Parathyroid adenoma (tissue), 2 donors: ENCODE data around the gene MYEOV.

Experiments
- H2AFZ ChIP-seq: fragments of 300-600 bp; sonication (generic); one replicate; pipeline ENCODE4 v1.7.0; 2017; ENCODE audit warnings: antibody characterized with exemption, mild to moderate bottlenecking
- H3K27ac ChIP-seq: fragments of 300-600 bp; sonication (generic); one replicate; pipeline ENCODE4 v1.7.0; 2017
- H3K27me3 ChIP-seq: fragments of 300-600 bp; sonication (generic); one replicate; pipeline ENCODE4 v1.7.0; 2017; ENCODE audit warnings: low read length; ENCODE audit not compliant: control insufficient read depth, insufficient read depth
- H3K36me3 ChIP-seq: fragments of 300-600 bp; sonication (generic); one replicate; pipeline ENCODE4 v1.7.0; 2017; ENCODE audit warnings: low read length; ENCODE audit not compliant: control insufficient read depth, insufficient read depth
- H3K4me1 ChIP-seq: fragments of 300-600 bp; sonication (generic); one replicate; pipeline ENCODE4 v1.7.0; 2017; ENCODE audit warnings: control low read depth
- H3K4me2 ChIP-seq: fragments of 300-600 bp; sonication (generic); one replicate; pipeline ENCODE4 v1.7.0; 2017; ENCODE audit warnings: low read length
- H3K4me3 ChIP-seq: fragments of 300-600 bp; sonication (generic); one replicate; pipeline ENCODE4 v1.7.0; 2017; ENCODE audit warnings: low read depth, low read length
- H3K79me2 ChIP-seq: fragments of 300-600 bp; sonication (generic); one replicate; pipeline ENCODE4 v1.7.0; 2017; ENCODE audit warnings: control low read depth
- H3K9ac ChIP-seq: fragments of 300-600 bp; sonication (generic); one replicate; pipeline ENCODE4 v1.7.0; 2017; ENCODE audit warnings: mild to moderate bottlenecking
- H3K9me3 ChIP-seq: fragments of 300-600 bp; sonication (generic); one replicate; pipeline ENCODE4 v1.7.0; 2017; ENCODE audit warnings: low read length; ENCODE audit not compliant: control insufficient read depth
- CTCF ChIP-seq: fragments of 300-600 bp; sonication (generic); IDR thresholded peaks from one replicate; pipeline ENCODE4 v1.7.0; 2017; ENCODE audit warnings: antibody characterized with exemption, mild to moderate bottlenecking
- donor health status: primary hyperparathyroidism.

MYEOV gene

GRCh38 chr11:69304258-69304657, 10.3 kb downstream of the MYEOV start:
- H3K4me1 ChIP-seq = no peaks in the 10 kb centered on the region
- H3K27ac ChIP-seq = no peak overlapping the region
- H3K36me3 ChIP-seq = no peaks in the 10 kb centered on the region
- no peak overlapping the region for H3K9ac ChIP-seq
- no peak overlapping the region for H2AFZ ChIP-seq
- no peak for TF ChIP-seq CTCF
- H3K9me3 ChIP-seq = no peaks in the 10 kb centered on the region
- H3K4me2 ChIP-seq = no peak overlapping the region
- no peaks in the 10 kb centered on the region for H3K79me2 ChIP-seq
- no peak overlapping the region for H3K4me3 ChIP-seq
- no peaks in the 10 kb centered on the region for H3K27me3 ChIP-seq

- TF ChIP-seq CTCF = no peak
- Histone ChIP-seq H2AFZ (no peak overlapping the region), H3K27ac (no peak overlapping the region), H3K9ac (no peak overlapping the region), H3K9me3 (no peaks in the 10 kb centered on the region), H3K79me2 (no peaks in the 10 kb centered on the region), H3K4me2 (no peak overlapping the region), H3K27me3 (no peaks in the 10 kb centered on the region), H3K36me3 (no peaks in the 10 kb centered on the region), H3K4me3 (no peak overlapping the region), H3K4me1 (no peaks in the 10 kb centered on the region)
Measured at GRCh38 chr11:69304686-69305085, 10.7 kb downstream of the MYEOV start.

- Histone ChIP-seq H3K4me1 (no peaks in the 10 kb centered on the region), H3K4me2 (no peak overlapping the region), H3K36me3 (no peaks in the 10 kb centered on the region), H3K27ac (no peak overlapping the region), H3K9me3 (no peaks in the 10 kb centered on the region), H3K9ac (no peak overlapping the region), H3K27me3 (no peaks in the 10 kb centered on the region), H3K4me3 (no peak overlapping the region), H3K79me2 (no peaks in the 10 kb centered on the region), H2AFZ (no peak overlapping the region)
- no peak for TF ChIP-seq CTCF
Measured at GRCh38 chr11:69305885-69306540, 12.1 kb downstream of the MYEOV start.

- H3K27me3 ChIP-seq = no peaks in the 10 kb centered on the region
- no peak for TF ChIP-seq CTCF
- H3K79me2 ChIP-seq = no peaks in the 10 kb centered on the region
- H3K4me2 ChIP-seq = no peak overlapping the region
- no peak overlapping the region for H3K9ac ChIP-seq
- no peaks in the 10 kb centered on the region for H3K4me1 ChIP-seq
- H3K27ac ChIP-seq = no peak overlapping the region
- no peak overlapping the region for H3K4me3 ChIP-seq
- H3K36me3 ChIP-seq = no peaks in the 10 kb centered on the region
- H2AFZ ChIP-seq = no peak overlapping the region
- H3K9me3 ChIP-seq = no peaks in the 10 kb centered on the region
Measured at GRCh38 chr11:69306821-69307220, 12.9 kb downstream of the MYEOV start.

GRCh38 chr11:69307421-69307820, 13.5 kb downstream of the MYEOV start:
- H3K9ac ChIP-seq = no peak overlapping the region
- H3K4me2 ChIP-seq = no peak overlapping the region
- H3K9me3 ChIP-seq = no peaks in the 10 kb centered on the region
- H2AFZ ChIP-seq = no peak overlapping the region
- no peak overlapping the region for H3K4me3 ChIP-seq
- H3K36me3 ChIP-seq = no peaks in the 10 kb centered on the region
- H3K27me3 ChIP-seq = no peaks in the 10 kb centered on the region
- no peaks in the 10 kb centered on the region for H3K79me2 ChIP-seq
- H3K27ac ChIP-seq = no peak overlapping the region
- TF ChIP-seq CTCF = no peak
- H3K4me1 ChIP-seq = no peaks in the 10 kb centered on the region
